ENCODE results near the gene RXRA.

DNA sequence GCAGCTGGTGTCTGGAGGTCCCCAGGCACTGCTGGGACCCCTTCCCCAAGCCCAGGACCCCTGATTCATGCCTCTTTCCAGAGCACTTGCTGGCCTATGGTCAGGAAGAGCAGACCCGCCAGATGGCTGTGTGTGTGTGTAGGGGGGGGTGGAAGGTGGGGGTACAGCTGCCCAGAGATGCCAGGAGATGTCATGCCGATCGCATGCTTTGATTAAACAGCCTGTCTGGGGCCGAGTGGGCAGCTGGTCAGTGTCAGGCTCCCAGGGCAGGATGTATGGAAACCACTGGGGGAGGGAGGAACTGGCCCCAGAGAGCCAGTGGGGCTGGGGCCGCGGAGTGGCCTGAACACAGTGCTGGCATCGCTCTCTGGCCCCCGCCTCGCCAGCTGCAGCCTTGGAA is 23.7 kb downstream of the RXRA start:
- no peak for TF ChIP-seq POLR2A (IDR thresholded peaks at IDR 0.05; ENCODE audit: low read depth, low read length)
- TF ChIP-seq POLR2AphosphoS5 (IDR thresholded peaks at IDR 0.05; ENCODE audit: insufficient read depth, low read depth, low read length), result no peak
- no peak for TF ChIP-seq EZH2 (IDR thresholded peaks at IDR 0.05; ENCODE audit: borderline replicate concordance, low read depth, low read length, severe bottlenecking)
- TF ChIP-seq, protein P1, sequence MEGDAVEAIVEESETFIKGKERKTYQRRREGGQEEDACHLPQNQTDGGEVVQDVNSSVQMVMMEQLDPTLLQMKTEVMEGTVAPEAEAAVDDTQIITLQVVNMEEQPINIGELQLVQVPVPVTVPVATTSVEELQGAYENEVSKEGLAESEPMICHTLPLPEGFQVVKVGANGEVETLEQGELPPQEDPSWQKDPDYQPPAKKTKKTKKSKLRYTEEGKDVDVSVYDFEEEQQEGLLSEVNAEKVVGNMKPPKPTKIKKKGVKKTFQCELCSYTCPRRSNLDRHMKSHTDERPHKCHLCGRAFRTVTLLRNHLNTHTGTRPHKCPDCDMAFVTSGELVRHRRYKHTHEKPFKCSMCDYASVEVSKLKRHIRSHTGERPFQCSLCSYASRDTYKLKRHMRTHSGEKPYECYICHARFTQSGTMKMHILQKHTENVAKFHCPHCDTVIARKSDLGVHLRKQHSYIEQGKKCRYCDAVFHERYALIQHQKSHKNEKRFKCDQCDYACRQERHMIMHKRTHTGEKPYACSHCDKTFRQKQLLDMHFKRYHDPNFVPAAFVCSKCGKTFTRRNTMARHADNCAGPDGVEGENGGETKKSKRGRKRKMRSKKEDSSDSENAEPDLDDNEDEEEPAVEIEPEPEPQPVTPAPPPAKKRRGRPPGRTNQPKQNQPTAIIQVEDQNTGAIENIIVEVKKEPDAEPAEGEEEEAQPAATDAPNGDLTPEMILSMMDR (IDR thresholded peaks at IDR 0.05; ENCODE audit: extremely low read depth in 1 of 2, insufficient read depth in 1 of 2, low read depth in 1 of 2, low read length in 2 of 2), result no peak
- TF ChIP-seq, protein P2, sequence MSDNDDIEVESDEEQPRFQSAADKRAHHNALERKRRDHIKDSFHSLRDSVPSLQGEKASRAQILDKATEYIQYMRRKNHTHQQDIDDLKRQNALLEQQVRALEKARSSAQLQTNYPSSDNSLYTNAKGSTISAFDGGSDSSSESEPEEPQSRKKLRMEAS (IDR thresholded peaks at IDR 0.05; ENCODE audit: insufficient read depth, insufficient read length), result no peak
- TF ChIP-seq MYC (IDR thresholded peaks at IDR 0.05; ENCODE audit: low read depth, low read length), result no peak
- no peak for TF ChIP-seq JUN (IDR thresholded peaks at IDR 0.05; ENCODE audit: borderline replicate concordance, insufficient read depth, insufficient read length, low read depth)

Data from endothelial cell of umbilical vein (primary cell).